Stimulated activated CD4-positive, alpha-beta T cell treated with anti-CD3 and anti-CD28 coated beads, Interleukin-1b, Interleukin-23, amount 100 ng/mL, for 1 hour (primary cell): Measurements from ENCODE around the gene DDX39B.

Experiments
- DNase-seq, 2 donors: peaks; one replicate each; pipeline ENCODE4 v3.0.0-alpha.2; 2020; ENCODE audit warnings: low read depth in 2 of 2

DDX39B gene

GRCh38 chr6:31547727-31548543 is 6.1 kb upstream of the DDX39B start:
- DNase-seq, result no peak

DNA sequence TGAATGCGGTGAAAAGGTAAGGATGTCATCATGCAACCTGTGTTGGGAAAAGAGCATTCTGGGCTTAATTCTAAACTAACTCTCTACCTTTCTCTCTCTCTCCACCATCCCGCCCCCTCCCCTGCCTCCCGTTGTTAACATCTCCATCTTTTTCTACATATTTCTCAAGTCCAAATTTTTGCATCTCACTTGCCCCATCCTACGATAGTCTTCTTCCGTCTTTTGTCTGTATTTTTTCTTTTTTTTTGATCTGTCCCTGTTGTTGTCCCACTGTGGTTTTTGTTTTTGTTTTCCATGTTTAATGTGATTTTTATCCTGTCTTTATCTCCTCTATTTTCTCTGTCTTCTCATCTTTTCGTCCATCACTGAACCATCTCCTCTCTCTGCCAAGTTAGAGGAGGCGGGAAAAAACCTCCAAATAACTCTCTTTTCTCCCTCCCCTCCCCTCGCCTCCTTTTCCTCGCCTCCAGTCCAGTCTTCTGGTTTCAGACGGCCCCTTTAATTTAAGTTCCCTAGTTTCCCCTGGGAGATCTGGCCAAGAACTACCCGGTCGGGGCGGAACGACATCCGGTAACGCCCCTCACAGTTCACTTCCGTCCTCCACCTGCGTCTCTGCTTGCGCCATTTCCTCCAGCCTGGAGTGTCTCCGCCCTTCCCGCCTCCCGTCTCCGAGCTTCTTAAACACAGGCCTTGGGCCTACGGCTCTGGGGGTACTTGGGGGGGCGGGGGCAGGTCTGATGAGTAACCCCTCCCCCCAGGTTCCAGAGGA is 5.3 kb upstream of the DDX39B start, which contains the start of gene NFKBIL1:
Gene NFKBIL1, plus strand, starts transcription at position 651 of the 769 bp plus-strand sequence. Its CDS starts 87 bp downstream, at position 738.
- DNase-seq, result peak; percentile 71 to 78

DNA sequence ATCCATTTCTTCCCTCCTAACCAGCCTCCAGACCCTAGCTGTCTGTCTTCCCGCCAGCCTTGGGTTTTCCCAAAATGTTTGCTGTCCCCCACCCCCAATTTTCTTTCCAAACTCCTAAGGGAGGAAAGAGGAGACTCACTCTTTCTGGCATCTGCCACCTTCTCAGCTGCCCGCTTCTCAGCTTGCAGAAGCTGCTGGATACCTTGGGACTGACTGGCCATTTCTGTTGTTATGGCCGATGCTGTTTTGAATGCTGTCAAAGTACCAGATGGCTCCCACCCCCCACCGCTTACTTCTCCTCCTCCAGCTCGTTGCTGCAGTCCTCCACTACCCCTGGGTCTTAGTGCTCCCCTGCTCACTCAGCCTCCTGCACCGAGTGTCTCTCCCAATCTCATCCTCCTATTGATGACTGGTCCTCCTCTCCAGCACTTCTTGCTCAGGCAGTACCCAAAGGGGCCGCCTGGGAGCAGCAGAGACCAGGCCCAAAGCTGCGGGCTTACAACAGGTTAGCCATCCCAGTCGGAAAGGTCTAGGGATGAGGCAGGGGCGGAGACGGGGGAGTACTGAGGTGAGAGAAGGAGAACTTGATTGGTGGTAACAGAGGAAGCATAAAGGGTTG is 4.6 kb upstream of the DDX39B start, which contains the start of gene ATP6V1G2:
Gene ATP6V1G2, minus strand, starts transcription at position 270 of the 619 bp plus-strand sequence. Its CDS starts 49 bp downstream, at position 221.
- DNase-seq, result peak; percentile 55 to 79

DNA sequence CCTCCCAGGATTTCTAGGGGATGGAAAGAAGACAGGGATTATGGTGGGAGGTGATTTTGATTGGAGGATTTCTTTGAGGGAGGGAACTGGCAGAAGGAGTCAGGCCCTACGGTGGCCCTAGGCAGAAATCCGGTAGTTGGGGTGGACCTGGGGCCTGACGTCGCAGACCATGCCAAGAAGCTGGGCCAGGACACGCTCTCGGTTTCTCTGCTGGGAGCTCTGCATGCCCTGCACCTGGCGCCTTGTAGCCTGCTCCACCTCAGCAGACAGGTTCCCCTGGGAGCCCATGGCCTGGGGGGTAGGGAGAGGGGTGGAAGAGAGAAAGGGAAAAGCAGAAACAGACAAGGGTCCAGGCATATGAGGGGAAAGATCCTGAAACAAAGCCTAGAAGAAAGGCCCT is 3.5 kb upstream of the DDX39B start:
- DNase-seq, result no peak

GRCh38 chr6:31544676-31545075 is 2.9 kb upstream of the DDX39B start:
- DNase-seq, result no peak

DNA sequence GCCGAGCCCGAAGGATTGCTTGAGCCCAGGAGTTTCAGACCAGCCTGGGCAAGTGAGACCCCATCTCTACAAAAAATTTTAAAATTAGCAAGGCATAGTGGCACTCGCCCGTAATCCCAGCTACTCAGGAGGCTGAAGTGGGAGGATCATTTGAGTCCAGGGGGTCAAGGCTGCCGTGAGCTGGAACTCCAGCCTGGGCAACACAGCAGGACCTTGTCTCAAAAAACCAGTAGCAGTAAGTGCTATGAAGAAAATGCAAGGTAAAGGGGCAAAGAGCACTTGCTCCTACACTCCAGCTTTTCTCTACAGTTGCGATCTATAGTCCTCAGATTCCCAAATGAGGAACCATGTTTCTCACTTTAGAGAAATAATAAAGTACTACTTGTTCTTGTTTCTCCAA is 1.8 kb upstream of the DDX39B start:
- no peak for DNase-seq

GRCh38 chr6:31541059-31541657 is 645 bp downstream of the DDX39B start:
- peak in 1 of 2 donors; percentile 29 for DNase-seq

GRCh38 chr6:31540640-31541039 is 1.2 kb downstream of the DDX39B start:
- DNase-seq, result no peak

- no peak for DNase-seq
These were observed 2.9 kb downstream of the DDX39B start for GRCh38 chr6:31538805-31539400.

- no peak for DNase-seq
These were observed 6.1 kb downstream of the DDX39B start for GRCh38 chr6:31535538-31536324.

DNA sequence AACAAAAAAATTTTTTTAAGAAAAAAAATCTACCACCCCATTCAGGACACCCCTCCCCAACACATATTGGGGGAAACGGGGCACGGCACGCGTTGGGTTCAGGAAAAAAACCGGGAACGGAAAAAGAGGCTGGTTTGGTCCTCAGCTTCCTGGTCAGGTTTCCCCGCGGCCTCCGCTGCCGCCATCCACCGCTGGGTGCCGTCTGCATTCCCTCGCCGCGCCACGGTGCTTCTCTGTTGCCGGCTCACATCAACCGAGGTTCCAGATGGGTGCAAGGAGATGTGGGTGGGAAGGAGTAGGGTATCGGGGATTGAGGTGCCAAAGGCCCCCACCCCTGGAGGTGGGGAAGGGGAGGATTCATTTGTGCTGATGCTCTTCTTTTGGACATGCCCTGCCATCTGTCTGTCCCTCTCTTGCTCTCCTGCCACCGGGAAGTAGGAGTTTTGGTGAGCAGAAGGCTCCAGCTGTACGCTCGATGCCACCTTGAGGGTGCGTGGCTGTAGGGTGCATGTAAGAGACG is 7.2 kb downstream of the DDX39B start:
- no peak for DNase-seq

- no peak for DNase-seq
These were observed 7.8 kb downstream of the DDX39B start for GRCh38 chr6:31534011-31534410.

DNA sequence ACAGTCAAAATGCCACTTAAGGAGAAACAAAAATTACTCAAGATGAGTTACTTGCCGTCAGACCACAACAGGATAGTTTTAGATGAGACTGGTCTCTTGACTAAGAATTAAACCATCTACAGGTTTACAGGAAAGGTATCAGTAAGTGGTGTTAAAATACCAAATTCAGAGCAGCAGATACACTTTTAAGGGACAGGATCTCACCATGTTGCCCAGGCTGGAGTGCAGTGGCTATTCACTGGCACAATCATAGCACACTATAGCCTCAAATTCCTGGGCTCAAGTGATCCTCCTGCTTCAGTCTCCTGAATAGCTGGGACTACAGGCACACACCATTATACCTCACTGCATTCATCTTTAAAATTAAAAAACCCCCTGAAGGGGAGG is 8.4 kb downstream of the DDX39B start:
- no peak for DNase-seq

DNA sequence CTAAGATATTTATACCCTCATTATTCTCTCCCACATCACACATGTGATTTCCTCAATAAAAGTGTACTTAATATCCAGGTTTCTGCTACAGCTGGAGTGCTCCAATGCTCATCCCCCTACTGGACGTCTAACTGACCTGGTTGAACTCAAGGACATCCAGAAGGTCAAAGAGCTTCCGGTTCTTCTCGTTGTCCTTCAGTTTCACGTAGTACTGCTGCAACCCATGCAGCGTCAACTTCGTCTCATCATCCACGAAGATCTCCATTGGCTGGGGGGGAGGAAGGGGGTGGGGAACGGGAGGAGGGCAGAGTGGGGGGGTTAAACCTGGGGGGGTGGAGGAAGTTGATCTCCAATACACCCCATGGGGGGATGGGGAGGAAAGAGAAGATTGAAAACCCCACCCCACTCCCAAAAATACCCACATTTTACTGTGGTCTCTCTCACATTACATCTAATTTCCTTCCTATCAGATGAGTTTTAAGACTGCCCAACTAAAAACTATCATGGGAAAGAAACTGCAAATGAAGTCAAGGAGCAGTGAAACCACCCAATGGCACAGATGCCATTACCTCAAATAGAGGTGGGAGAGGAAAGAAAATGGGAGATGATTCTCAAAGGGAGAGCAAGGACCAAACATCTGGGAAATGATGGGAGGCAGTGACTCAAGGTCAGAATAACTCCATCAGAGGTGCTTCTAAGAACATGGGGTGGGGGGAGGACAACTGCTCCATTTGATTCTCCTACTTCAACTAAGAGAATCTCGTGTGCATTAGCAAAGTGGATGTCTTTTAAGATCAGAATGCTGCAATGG is 9.0 kb downstream of the DDX39B start:
- no peak for DNase-seq

DNA sequence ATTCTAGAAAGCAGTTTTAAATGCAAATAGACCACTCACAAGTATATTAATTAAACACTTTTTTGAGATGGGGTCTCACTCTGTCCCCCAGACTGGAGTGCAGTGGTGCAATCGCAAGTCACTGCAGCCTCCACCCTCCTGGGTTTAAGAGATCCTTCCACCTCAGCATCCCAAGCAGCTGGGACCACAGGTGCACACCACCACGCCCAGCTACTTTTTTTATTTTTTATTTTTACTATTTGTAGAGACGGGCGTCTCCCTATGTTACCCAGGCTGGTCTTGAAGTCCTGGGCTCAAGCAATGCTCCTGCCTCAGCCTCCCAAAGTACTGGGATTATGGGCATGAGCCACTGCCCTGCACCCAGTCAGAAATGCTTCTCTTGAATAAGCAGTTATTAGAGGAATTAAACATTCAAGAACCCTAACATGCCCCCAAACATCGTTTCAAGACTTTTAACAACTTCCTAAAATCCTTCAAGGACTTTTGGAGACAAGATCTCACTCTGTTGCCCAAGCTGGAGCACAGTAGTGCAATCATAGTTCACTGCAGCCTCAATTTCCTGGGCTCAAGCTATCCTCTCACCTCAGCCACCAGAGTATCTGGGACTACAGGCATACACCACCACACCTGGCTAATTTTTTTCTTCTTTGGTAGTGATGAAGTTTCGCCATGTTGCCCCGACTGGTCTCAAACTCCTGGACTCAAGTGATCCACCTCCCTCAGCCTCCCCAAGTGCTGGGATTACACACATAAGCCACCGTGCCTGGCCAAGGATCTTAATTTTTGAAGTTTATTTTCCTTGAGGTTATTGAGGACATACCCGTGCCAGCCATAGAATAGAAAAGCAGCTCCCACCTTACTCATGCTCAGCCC is 9.8 kb downstream of the DDX39B start:
- DNase-seq, result no peak

- DNase-seq, result no peak
These were observed 10.6 kb downstream of the DDX39B start for GRCh38 chr6:31531162-31531561.

DNA sequence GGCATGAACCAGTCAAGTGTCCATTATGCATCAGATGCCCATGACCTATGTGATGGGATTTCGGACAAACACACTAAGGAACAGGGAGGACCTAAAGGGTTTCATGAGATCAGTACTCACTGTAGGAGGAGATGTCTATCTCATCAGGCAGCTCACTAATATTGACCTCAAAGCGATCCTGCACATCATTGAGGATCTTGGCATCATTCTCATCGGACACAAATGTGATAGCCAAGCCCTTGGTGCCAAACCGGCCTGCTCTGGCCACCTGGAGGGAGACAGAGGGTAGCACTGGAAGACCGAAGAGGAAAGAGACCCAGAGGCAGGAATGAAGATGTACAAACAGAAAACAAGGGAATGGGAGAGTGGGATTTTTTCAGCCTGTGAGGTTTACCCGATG is 11.1 kb downstream of the DDX39B start:
- no peak for DNase-seq

DNA sequence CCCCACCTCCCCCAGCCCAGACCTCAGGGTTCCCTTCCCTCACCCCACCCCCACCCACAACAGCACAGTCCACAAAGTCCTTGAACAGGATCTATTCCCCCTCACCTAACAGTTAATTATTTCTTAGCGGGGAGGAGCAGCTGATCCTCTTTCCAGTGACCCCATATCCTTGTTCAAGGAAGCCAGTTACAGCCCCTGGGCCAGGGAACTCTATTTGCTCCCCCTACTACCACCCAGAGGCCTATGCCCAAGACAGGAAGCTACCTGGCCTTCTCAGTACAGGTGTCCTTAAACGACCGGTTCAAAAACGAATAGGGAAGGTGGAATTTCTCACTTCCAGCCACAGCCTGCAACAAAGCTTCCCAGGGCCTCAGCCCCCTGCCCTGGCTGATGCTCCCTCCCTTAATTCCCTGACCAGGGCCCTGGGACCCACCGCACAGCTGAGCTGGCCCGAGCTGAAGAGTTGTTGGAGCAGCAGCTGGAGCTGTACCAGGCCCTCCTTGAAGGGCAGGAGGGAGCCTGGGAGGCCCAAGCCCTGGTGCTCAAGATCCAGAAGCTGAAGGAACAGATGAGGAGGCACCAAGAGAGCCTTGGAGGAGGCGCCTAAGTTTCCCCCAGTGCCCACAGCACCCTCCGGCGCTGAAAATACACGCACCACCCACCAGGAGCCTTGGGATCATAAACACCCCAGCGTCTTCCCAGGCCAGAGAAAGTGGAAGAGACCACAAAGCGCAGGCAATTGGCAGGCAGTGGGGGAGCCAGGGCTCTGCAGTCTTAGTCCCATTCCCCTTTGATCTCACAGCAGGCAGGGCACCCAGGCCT is 12.3 kb downstream of the DDX39B start:
- DNase-seq, result no peak
